Fibroblast of lung (primary cell): Measurements from ENCODE around the gene PSMG2.

ENCODE experiments used
- CTCF ChIP-seq, 2 donors: IDR thresholded peaks in 1 of 2; conservative IDR thresholded peaks in 1 of 2; 1 replicate in 1 of 2; 2 replicates in 1 of 2; pipeline ENCODE4 v1.5.1; 2011 to 2012; ENCODE audit warnings: low read length in 2 of 2, control low read depth in 1 of 2, inconsistent platforms in 1 of 2, low read depth in 1 of 2, mild to moderate bottlenecking in 1 of 2
- EZH2 ChIP-seq: IDR thresholded peaks from 2 replicates; pipeline ENCODE4 v1.5.1; 2012; ENCODE audit warnings: low read length, control low read depth, mild to moderate bottlenecking; ENCODE audit errors: missing control alignments

GRCh38 chr18:12765126-12765525 is 62.3 kb downstream of the PSMG2 start:
- TF ChIP-seq CTCF (conservative IDR thresholded peaks at IDR 0.05 in 1 of 2, IDR thresholded peaks at IDR 0.05 in 1 of 2; ENCODE audit: low read depth in 1 of 2, low read length in 2 of 2), result no peak
- TF ChIP-seq EZH2, result no peak
